OCI-M1 (cell line): ENCODE results near the gene HMG20B.
"Not testable (repeated sequence)": the region's sequence is repeated elsewhere in the genome, so short reads cannot be mapped to it uniquely, and the experiment has no call there.

Experiments
- DNase-seq: peaks from one replicate; lab custom pipeline; 2025; lab: John Stamatoyannopoulos, UW

Gene HMG20B

DNA sequence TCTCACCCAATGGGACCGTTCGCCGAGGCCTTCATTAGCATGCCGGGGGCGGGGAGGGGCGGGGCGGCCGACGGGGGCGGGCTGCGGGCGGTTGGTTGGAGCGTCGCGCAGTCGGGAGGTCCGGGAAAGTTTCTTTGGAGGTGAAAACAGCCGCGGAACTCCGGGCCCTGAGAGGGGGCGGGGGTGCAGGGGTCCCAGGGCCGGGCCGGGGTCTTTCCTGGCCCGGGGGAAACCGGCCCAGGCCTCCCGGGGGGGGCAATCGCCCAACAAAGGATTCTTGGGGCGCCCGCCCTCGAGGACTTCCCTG lies at the start of gene HMG20B:
Gene HMG20B (plus strand): TSS at position 90 of the 307 bp plus-strand sequence. CDS start 366 bp downstream, outside the sequence.
- DNase-seq: no peak

DNA sequence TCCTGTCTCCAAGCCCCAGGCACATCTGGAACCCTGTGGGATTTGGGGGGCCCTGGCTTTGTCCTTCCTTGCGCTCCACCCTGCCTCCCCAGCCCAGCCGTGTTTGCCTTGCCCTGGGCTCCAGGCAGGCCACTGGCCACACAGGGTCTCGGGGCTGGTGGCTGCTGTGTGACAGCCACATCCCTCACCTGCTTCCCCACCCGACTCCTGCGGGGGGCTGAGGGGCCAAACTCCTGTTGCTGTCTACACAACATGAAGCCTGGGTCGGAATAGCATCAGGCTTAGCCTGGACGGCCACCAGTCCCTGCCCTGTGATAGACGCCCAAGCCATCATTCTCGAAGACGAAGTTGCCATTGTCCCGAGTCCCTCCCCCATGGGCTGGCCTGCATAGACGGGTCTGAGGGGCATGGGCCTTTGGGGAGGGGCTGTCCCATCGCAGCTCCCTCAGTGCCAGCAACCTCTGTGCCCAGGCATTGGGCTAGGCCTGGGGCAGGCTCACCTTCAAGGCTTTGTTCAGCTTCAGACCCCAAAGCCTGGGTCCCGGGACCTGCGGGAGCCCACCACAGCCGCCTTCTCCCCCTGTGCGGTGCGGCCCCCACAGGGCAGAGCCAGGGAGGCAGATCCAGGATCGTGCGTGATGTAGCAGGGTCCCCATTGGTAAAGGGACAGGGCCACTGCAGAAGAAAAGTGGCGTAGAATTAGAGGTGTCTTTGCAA lies 49.2 kb upstream of the HMG20B start:
- no peak for DNase-seq

DNA sequence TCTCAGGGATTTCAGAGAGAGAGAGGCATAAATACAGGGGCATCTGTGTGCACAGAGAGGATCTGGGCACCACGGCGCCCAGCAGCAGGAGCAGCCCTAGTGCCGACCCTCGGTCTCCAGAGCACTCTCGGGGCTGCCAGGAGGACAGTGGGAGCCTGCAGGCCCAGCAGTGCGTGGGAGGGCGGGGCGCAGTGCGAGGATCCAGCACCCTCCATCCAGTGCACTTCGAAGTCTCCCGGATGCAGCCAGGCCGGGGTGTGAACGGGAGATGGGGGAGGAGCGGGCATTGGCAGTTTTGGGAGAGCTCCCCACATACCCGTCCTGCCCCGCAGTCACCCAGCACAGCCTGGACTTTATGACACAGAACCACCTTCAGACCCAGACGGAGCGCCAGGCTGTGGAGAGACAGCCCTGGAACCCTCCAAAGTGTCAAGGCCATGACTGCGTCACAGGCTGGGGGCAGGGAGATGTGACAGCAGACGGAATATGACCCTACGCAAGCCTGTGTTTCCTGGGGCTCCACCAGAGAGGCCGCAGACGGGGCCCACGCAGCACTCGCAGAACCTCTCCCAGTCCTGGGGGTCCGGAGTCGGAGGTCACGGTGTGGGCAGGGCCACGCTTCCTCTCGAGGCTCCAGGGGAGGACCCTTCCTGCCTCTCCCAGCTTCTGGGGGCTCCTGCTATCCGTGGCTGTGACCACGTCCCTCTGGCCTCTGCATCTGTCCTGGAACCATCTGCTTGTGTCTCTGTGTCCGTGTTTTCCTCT lies 48.5 kb upstream of the HMG20B start:
- no peak for DNase-seq

DNA sequence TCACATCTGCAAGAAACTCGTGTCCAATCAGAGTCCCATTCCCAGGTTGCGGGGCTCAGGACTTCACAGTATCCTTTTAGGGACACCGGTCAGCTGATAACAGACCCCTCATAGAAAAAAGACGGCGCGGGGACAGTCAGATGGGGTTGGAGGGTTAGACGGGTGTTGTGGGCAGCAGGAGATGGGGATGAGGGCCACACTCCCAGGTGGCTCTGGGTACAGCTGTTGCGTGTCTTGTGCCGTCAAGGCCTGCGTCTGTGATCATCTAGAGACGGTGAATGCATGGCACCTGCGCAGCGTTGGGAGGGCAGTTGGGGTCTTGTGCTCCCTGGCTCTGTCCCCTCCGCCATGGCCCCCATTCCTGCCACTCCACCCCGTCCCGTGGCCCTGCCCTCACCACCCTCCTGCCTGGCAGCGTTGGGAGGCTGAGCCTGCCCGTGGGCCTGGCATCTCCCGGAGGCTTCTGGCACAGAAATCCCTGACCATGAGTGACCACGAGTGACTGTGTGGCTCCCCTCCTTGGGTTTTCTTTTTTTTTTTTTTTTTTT lies 47.8 kb upstream of the HMG20B start:
- DNase-seq: no peak

DNA sequence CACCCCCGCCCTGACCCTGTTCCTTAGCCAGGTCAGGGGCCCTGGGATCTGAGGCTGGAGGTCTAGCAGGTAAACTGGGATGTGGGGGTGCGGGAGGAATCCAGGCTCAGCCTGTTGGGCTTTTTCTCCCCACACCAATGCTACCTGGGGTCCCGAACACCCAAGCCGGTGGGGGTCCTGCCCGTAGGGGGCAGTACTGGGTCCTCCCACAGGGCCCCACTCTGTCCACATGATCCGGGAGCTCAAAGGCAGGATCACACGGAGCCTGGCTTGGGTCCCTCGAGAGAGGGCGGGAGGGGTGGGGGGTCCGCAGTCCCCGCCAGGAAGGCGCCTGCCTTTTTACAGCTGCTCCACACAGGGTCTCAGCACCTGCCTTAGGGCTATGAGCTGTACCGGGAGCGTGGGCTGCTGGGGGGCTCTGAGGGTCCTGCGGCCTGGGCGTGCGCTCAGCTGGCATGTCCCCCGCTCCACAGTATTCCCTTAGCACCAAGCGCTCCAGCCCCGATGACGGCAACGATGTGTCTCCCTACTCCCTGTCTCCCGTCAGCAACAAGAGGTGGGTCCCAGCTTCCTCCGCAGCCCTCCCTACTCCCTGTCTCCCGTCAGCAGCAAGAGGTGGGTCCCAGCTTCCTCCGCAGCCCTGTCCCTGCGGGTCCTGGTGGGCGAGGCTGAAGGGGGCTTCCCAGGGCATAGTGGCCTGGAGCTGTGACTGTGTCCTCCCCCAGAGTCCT lies 46.1 kb upstream of the HMG20B start:
- DNase-seq: no peak

DNA sequence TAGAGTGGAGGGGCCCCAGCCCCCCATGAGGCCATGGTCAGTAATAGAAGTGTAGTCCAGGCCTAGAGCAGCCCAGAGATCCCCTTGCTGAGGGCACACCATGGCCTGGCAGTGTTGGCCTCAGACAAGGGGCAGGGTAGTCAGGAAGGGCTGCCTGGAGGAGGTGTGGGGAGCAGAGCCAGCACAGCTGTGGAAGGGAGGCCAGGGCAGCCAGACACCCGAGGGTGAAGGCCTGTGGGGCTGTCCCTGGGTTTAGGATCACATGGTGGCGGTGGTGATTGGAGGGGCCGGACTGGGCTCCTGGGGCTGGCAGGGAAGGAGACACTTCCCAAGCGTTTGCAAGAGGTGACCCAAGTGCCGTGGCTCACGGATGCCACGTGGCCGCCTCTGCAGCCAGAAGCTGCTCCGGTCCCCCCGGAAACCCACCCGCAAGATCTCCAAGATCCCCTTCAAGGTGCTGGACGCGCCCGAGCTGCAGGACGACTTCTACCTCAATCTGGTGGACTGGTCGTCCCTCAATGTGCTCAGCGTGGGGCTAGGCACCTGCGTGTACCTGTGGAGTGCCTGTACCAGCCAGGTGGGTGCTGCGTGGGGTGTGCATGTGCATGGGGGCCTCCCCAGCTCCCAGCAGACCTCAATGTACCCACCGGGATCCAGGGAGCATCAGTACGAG lies 45.4 kb upstream of the HMG20B start:
- DNase-seq: no peak

DNA sequence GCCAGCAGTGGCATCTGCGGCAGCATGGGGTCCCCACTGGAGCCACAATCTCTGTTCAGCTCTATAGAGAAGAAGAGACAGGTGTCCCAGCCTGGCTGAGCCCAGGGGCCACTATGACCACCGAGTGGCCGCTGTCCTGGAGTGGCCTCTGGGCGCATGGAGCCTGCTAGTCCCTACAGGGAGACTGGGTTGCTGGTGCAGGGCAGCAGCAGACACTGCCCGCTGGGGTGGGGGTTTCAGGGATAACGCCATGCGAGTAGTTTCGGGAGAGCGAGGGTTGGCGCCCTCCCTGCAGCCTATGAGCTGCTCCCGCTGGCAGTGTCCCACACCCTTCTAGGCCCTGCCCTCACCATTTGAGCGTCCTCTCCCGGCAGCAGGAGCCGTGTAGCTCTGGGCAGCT lies 44.7 kb upstream of the HMG20B start:
- DNase-seq: no peak

DNA sequence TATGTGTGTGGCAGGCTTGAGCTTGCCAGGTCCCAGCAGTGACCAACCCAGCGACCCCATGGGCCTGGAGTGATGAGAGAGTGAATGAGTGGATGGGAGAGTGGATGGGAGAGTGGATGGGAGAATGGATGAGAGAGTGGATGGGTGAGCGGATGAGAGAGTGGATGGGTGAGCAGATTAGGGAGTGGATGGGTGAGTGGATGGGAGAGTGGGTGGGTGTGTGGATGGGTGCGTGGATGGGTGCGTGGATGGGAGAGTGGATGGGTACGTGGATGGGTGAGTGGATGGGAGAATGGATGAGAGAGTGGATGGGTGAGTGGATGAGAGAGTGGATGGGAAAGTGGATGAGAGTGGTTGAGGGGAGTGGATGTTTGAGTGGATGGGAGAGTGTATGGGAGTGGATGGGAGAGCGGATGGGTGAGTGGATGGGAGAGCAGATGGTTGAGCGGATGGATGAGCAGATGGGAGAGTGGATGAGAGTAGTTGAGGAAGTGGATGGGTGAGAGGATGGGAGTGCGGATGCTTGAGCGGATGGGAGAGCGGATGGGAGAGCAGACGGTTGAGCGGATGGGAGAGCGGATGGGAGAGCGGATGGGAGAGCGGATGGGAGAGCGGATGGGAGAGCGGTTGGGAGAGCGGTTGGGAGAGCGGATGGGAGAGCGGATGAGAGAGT lies 44.1 kb upstream of the HMG20B start:
- no peak for DNase-seq

DNA sequence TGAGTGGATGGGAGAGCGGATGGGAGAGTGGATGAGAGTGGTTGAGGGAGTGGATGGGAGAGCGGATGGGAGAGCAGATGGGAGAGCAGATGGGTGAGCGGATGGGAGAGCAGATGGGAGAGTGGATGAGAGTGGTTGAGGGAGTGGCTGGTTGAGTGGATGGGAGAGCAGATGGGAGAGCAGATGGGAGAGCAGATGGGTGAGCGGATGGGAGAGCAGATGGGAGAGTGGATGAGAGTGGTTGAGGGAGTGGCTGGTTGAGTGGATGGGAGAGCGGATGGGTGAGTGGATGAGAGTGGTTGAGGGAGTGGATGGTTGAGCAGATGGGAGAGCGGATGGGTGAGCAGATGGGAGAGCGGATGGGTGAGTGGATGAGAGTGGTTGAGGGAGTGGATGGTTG lies 43.4 kb upstream of the HMG20B start:
- DNase-seq: not testable (repeated sequence)

DNA sequence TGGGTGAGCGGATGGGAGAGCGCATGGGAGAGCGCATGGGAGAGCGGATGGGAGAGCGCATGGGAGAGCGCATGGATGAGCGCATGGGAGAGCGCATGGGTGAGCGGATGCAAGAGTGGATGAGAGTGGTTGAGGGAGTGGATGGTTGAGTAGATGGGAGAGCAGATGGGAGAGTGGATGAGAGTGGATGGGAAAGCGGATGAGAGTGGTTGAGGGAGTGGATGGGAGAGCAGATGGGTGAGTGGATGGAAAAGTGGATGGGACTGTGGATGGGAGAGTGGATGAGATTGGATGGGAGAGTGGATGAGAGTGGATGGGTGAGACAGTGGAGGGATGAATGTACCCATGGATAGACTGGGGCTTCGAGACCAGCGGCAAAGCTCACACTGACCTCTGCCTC lies 42.4 kb upstream of the HMG20B start:
- no peak for DNase-seq

DNA sequence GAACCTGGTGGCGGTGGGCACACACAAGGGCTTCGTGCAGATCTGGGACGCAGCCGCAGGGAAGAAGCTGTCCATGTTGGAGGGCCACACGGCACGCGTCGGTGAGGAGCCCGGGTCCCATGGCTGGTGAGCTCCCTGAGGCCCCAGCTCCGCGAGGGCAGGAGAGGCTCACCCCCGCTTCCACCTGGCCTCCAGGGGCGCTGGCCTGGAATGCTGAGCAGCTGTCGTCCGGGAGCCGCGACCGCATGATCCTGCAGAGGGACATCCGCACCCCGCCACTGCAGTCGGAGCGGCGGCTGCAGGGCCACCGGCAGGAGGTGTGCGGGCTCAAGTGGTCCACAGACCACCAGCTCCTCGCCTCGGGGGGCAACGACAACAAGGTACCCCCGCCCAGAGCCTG lies 41.0 kb upstream of the HMG20B start:
- DNase-seq: no peak

DNA sequence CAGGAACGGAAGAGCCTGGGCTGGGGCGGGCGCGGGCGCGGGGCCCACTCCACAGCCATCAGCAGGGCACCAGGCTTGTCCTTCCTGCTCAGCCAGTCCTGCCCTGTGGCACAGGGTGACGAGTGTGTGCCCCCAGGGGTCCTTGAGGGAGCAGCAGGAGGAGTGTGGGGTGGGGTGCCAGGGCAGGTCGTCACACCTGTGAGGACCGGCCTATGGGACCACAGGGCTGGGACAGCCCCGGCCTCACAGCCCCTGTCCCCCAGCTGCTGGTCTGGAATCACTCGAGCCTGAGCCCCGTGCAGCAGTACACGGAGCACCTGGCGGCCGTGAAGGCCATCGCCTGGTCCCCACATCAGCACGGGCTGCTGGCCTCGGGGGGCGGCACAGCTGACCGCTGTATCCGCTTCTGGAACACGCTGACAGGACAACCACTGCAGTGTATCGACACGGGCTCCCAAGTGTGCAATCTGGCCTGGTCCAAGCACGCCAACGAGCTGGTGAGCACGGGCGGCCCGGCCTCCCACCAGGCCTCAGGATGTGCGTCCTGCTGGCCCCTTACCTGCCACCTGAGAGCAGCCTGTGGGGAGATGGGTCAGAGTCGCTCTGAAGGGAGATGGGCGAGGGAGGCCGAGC lies 40.5 kb upstream of the HMG20B start:
- no peak for DNase-seq

DNA sequence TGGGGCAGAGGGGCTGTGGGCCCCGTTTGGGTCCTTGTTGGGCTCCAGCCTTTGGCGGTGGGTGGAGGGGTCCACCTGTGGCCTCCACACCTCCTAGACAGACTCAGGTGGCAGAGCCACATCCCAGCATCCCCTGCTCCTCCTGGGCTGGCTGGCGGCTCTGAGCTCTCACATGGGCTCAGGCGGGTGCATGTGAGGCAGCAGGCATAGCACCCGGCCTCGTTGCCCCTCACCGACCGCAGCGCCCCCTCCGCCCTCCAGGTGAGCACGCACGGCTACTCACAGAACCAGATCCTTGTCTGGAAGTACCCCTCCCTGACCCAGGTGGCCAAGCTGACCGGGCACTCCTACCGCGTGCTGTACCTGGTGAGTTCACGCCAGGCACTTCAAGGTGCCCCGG lies 39.7 kb upstream of the HMG20B start:
- no peak for DNase-seq

DNA sequence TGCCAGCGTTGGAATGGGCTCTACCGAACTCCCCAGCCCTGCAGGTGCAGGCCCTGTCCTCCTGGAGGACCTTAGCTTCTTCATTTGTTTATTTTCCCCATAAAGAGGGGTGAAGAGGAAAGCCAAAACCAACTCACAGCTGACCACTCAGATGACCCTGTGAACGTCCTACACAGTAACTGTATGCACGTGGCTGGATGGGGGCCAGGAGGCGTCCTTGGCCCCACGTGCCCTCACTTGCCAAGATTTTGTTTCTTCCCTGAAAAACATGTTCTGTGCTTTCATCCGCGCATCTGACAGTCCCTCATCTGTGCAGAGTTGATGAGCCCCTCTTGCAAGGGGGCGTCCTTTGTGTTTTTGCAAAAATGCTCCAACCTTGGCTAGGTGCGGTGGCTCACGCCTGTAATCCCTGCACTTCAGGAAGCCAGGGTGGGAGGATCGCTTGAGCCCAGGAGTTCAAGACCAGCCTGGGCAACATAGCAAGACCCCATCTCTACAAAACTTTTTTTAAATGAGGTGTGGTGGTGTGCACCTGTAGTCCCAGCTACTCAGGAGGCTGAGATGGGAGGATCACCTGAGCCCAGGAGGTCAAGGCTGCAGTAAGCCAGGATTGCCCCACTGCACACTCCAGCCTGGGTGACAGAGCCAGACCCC lies 39.1 kb upstream of the HMG20B start:
- DNase-seq: no peak

DNA sequence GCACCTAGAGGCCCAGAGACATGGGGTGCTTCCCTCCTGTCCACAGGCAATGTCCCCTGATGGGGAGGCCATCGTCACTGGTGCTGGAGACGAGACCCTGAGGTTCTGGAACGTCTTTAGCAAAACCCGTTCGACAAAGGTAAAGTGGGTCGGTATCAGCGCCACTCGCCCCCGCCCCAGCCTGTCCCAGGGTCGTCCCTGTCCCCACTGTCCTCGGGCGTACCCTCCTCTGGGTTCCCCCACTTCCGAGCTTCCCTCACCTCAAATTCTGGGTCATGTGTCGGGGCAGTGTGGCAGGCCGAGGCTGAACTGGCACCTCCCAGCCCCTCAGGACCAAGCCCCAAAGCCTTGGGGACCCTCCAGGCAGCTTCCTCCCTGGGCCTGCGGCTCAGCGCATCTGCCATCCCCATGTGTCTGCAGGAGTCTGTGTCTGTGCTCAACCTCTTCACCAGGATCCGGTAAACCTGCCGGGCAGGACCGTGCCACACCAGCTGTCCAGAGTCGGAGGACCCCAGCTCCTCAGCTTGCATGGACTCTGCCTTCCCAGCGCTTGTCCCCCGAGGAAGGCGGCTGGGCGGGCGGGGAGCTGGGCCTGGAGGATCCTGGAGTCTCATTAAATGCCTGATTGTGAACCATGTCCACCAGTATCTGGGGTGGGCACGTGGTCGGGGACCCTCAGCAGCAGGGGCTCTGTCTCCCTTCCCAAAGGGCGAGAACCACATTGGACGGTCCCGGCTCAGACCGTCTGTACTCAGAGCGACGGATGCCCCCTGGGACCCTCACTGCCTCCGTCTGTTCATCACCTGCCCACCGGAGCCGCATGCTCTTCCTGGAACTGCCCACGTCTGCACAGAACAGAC lies 38.1 kb upstream of the HMG20B start:
- no peak for DNase-seq

DNA sequence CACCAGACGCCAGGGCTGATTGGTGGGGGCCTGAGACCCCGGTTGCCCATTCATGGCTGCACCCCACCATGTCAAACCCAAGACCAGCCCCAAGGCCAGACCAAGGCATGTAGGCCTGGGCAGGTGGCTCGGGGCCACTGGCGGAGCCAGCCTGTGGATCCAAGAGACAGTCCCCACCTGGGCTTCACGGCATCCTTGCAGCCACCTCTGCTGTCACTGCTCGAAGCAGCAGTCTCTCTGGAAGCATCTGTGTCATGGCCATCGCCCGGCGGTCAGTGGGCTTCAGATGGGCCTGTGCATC lies 37.6 kb upstream of the HMG20B start:
- no peak for DNase-seq

DNA sequence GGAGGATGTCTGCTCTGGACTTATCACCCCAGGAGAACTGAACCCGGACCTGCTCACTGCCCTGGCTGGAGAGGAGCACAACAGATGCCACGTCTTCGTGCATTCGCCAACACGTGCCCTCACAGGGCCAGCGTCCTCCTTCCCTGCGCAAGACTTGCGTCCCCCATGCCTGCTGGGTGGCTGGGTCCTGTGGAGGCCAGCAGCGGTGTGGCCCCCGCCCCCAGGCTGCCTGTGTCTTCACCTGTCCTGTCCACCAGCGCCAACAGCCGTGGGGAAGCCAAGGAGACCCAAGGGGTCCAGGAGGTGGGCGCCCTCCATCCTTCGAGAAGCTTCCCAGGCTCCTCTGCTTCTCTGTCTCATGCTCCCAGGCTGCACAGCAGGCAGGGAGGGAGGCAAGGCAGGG lies 37.2 kb upstream of the HMG20B start:
- no peak for DNase-seq

DNA sequence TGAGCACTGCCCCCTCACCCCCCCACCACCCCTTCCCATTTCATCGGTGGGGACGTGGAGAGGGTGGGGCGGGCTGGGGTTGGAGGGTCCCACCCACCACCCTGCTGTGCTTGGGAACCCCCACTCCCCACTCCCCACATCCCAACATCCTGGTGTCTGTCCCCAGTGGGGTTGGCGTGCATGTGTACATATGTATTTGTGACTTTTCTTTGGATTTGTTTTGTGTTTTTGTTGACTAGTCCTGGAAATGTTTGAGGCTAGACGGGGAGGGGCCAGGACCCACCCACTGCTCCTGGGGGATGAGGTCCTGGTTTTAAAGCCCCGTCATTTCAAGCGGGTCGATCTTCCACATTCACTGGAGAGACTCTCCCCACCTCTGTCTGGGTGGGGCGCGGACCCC lies 36.8 kb upstream of the HMG20B start:
- no peak for DNase-seq

DNA sequence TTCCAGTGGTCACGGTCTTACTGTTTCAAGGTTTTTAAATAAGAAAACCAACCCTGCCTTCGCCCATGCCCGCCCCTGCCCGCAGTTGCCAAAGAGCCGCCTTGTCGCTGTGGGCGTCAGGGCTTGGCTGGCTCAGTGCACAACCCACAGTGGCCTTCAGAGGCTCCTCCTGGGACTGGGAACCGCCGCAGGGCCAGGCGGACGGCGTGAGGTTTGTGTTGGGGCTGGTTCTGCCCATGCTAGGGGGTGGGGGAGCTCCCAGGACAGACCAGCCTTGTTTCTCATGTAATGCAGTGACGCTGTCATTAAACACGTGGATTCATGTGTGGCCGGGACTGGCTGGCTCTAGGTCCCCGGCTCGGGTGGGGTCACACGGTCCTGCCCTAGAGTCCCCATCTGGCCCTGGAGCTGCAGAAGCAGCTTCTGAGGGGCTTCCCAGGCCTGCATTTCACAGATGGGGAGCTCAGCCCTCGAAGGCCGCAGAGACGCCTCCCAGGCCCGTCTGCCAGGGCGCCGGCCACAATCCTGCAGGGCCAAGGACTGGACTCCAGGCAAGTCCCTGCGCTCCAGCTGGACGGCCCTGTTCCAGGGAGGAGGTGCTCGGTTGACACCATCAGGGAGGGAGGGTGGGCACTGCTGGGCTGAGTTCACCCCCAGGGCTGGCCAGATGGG lies 36.2 kb upstream of the HMG20B start:
- DNase-seq: no peak

DNA sequence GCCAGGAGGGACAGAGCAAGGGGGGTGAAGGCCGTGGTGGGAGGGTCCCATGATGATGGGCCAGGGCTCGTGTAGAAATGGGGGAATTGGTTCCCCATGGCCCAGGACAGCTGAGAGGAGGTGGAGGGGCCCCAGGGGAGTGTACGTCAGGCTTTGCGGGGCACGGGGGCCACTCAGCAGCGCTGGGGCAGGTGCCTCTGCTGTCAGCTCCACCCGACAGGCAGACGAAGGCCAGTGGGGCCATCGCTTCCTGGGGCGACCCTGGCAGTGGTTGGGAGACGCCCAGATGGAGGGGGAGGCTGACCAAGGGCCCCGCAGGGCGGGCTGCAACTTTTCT lies 35.7 kb upstream of the HMG20B start:
- DNase-seq: no peak
